Kidney epithelial cell (primary cell): ENCODE data around the gene PDILT. TPM values are rescaled to one million over a fixed set of nuclear protein-coding genes. Genes with fewer than 3 reads are reported as not detected.

Source experiments
- DNase-seq: peaks from one replicate; pipeline ENCODE4 v3.0.0-alpha.2; 2010; ENCODE audit warnings: low read depth
- H3K27me3 ChIP-seq: 2 replicates; pipeline ENCODE4 v1.6.0; 2011; ENCODE audit warnings: low read length; ENCODE audit not compliant: control insufficient read depth, insufficient read depth
- H3K36me3 ChIP-seq: 2 replicates; pipeline ENCODE4 v1.5.1; 2011; ENCODE audit warnings: low read length; ENCODE audit not compliant: control insufficient read depth, insufficient read depth
- H3K4me3 ChIP-seq: 2 replicates; pipeline ENCODE4 v1.5.1; 2011; ENCODE audit warnings: low read depth, mild to moderate bottlenecking, control low read depth, low read length
- total RNA-seq: library from RNA; depleted of rRNA; stranded (reverse); fragments of >200 nt; gene quantifications from 2 replicates; pipeline ENCODE4 v1.2.3, GENCODE V29; 2015
- TF ChIP-seq, protein P1 (sequence below): IDR thresholded peaks from 2 replicates; pipeline ENCODE4 v1.5.1; 2011; ENCODE audit warnings: mild to moderate bottlenecking, moderate library complexity, low read length, control low read depth, inconsistent platforms; ENCODE audit not compliant: insufficient read depth, poor library complexity, severe bottlenecking

Gene PDILT
- total RNA-seq, 1 donor from 2014 or later = not detected

DNA sequence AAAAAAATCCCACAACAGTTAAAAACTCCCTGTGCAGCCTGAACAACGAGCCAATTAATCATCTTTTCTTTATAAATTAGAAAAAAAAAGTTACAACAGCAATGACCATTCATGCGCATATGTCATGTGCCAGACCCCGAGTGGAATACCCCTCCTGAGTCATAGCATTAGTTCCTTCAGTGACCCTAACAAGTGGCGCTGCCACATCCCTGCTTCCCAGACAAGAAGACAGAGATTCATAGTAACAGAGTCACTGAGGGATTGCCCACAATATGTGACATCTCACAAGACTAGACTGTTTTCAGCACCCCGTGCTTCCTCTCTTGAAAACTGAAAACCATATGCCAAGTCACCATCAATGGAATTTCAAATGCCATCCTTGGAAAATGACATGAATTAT lies 59.9 kb downstream of the PDILT start:
- DNase-seq = no peak
- no peak overlapping the region for H3K4me3 ChIP-seq
- TF ChIP-seq, protein P1, sequence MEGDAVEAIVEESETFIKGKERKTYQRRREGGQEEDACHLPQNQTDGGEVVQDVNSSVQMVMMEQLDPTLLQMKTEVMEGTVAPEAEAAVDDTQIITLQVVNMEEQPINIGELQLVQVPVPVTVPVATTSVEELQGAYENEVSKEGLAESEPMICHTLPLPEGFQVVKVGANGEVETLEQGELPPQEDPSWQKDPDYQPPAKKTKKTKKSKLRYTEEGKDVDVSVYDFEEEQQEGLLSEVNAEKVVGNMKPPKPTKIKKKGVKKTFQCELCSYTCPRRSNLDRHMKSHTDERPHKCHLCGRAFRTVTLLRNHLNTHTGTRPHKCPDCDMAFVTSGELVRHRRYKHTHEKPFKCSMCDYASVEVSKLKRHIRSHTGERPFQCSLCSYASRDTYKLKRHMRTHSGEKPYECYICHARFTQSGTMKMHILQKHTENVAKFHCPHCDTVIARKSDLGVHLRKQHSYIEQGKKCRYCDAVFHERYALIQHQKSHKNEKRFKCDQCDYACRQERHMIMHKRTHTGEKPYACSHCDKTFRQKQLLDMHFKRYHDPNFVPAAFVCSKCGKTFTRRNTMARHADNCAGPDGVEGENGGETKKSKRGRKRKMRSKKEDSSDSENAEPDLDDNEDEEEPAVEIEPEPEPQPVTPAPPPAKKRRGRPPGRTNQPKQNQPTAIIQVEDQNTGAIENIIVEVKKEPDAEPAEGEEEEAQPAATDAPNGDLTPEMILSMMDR = no peak

DNA sequence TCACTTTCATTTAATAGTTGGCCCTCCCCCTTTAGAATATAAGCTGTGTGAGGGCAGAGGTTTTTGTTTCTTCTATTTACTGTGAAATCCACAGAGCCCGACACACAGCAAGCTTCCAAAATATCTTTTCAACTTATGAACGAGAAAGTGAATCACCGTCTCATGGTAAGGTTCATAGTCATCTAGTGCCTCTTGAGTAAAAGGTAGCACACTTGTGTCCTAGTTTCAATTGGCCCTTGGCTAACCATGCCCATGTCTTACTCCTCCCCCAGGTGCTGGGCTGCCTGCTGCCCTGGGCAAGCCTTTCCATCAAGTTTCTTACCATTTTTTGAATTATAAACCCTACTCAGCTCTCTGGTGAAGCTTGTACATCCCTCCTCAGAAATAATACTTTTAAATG lies 64.8 kb downstream of the PDILT start:
- no peaks in the 10 kb centered on the region for H3K27me3 ChIP-seq
- TF ChIP-seq, protein P1 = no peak
- no peak for DNase-seq
- no peaks in the 10 kb centered on the region for H3K36me3 ChIP-seq
- H3K4me3 ChIP-seq = no peak overlapping the region

More for the DNA sequence above, 59.9 kb downstream of the PDILT start:
- H3K36me3 ChIP-seq = no peaks in the 10 kb centered on the region
- H3K27me3 ChIP-seq = peaks cover 11% of the 10 kb centered on the region

DNA sequence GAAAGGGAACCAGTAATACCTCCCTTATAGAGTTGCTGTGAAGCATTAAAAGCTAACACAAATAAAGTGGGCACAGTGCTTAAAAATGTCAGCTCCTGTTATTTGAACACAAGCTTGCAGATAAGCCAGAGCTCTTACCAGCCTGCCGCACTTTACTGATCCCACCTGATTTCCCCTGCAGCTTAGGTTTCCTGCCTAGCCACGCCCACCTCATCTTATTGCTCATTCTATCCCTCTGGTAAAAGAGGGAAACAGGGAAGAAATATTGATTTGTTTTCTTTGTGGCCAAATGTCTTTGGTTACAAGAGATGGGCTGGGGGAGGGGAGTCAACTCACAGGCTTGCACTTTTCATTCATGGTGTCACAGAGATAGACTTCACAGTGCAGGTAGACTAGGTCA lies 67.6 kb downstream of the PDILT start:
- Histone ChIP-seq H3K36me3 (no peaks in the 10 kb centered on the region), H3K27me3 (no peaks in the 10 kb centered on the region), H3K4me3 (no peak overlapping the region)
- no peak for DNase-seq
- TF ChIP-seq, protein P1 = no peak

DNA sequence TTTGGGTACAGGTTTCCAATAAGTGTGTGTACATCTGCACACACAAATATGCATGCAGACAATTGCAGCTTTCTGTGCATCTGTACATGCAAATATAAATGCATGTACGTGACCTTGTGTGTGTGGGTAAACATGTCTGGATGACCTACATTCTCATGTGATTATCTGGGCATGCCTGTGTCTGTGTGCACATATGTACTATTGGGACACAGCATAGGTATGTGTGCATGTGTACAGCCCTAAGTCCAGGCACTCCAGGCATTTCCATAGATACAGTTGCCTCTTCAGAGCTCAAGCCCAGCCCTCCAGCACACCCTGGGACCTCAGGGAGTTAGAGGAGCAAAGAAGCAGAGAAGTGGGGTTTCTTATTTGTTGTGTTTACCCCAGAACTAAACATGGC lies 70.1 kb downstream of the PDILT start:
- Histone ChIP-seq H3K36me3 (no peaks in the 10 kb centered on the region), H3K4me3 (no peak overlapping the region), H3K27me3 (no peaks in the 10 kb centered on the region)
- DNase-seq = no peak
- TF ChIP-seq, protein P1 = no peak

DNA sequence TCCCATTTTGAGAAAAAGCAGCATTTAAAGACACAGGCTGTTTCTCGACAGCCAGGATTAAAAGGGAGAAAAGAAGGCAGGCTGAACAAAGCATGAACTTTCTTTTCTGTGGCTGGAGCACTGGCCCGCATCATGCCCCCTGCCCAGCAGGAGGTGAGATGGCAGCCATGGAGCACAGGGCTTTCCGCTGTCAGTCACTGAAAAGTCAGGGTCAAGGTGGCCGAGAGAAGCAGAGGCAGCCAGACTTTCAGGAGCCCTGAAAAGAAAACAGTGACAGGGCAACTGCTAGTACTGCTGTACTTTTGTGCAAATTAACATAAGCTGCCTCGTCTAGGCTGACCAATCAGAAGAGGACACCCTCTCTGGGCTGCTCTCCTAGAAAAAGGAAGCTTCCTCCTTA lies 71.4 kb downstream of the PDILT start:
- no peak for DNase-seq
- no peaks in the 10 kb centered on the region for H3K36me3 ChIP-seq
- no peaks in the 10 kb centered on the region for H3K27me3 ChIP-seq
- H3K4me3 ChIP-seq = no peak overlapping the region
- TF ChIP-seq, protein P1 = no peak

DNA sequence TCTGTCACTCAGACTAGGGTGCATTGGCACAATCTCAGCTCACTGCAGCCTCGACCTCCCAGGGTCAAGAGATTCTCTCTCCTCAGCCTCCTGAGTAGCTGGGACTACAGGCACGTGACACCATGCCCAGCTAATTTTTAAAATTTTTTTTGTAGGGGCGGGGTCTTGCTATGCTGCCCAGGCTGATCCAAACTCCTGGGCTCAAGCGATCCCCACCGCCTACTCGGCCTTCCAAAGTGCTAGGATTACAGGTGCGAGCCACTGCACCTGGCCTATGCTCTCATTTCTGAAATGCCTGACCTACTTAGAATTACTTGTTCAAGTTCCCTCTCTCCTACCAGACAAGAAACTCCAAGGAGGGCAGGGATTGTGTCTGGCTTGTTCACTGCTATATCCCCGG lies 72.1 kb downstream of the PDILT start:
- TF ChIP-seq, protein P1 = no peak
- Histone ChIP-seq H3K4me3 (no peak overlapping the region), H3K27me3 (no peaks in the 10 kb centered on the region), H3K36me3 (no peaks in the 10 kb centered on the region)
- DNase-seq = no peak
